AG20443 (cell line): ENCODE measurements around the gene ARMC10.
A peak's percentile ranks its signal among the peaks of the same experiment; 100 is the strongest.
"Not testable (repeated sequence)": the region's sequence is repeated elsewhere in the genome, so short reads cannot be mapped to it uniquely, and the experiment has no call there.

Source experiments
- DNase-seq: peaks from one replicate; pipeline ENCODE4 v3.0.0; 2012; ENCODE audit warnings: low spot score, mixed read lengths

The ARMC10 gene

DNA sequence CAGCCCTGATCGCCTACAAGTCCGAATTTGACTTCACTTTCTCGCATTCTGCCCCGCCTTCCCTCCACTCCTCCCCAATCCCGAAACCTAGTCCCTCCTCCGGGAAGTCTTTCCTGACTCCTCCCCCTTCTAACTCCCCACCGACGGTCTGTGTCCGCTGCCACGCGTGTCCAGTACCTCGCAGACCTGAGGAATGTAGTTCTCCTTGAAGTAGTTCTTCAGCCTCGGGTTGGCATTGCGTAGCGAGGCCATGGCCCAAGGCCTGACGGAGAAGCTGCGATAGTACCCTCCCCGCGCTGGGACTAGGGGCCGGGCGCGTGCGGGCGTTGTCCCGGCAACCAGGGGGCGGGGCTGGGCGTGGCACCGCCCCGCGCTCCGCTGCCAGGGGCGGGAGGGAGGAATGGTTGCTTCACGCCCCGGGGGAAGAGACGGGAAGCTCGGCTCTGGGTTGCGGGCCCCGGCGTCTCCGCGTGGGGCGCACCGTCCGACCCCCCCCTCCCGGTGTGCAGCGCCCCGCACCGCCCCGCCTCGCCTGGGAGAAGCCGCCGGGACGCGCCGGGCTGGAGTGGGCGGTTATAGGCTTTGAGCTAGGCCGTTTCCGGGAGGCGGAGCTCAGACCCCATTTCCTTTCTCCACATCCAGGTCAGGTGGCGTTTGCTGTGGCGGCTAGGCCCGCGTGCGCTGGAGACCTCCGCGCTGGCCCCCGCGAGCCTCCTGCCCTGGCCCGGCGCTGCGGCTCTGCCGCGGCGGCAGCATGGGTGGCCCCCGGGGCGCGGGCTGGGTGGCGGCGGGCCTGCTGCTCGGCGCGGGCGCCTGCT, at the start of gene ARMC10, which contains the start of gene FBXL13:
Gene ARMC10, plus strand, starts transcription at position 622 of the 818 bp plus-strand sequence. Its CDS starts 133 bp downstream, at position 755.
Gene FBXL13, minus strand, starts transcription at position 278 of the 818 bp plus-strand sequence.
- DNase-seq = peak; percentile 96

- no peak for DNase-seq
Measured at GRCh38 chr7:103025341-103025740, 49.6 kb upstream of the ARMC10 start.

- no peak for DNase-seq
Measured at GRCh38 chr7:103031024-103031423, 43.9 kb upstream of the ARMC10 start.

GRCh38 chr7:103031781-103032180, 43.2 kb upstream of the ARMC10 start:
- DNase-seq = no peak

DNA sequence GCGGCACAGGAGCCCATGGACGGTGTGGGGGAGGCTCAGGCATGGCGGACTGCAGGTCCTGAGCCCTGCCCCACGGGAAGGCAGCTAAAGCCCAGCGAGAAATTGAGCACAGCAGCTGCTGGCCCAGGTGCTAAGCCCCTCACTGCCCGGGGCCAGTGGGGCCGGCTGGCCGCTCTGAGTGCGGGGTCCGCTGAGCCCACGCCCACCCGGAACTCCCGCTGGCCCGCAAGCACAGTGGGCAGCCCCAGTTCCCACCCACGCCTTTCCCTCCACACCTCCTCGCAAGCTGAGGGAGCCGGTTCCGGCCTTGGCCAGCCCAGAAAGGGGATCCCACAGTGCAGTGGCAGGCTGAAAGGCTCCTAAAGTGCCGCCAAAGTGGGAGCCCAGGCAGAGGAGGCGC, 40.6 kb upstream of the ARMC10 start:
- not testable (repeated sequence) for DNase-seq

DNA sequence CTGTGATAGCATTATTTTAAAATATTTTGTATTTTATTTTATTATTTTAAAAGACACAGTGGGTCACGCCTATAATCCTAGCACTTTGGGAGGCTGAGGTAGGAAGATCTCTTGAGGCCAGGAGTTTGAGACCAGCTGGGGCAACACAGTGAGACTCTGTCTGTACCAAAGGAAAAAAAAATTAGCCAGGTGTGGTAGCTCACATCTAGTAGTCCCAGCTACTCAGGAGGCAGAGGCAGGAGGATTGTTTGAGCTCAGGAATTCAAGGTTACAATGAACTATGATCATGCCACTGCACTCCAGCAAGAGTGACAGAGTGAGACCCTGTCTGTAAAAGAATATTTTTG, 37.5 kb upstream of the ARMC10 start:
- no peak for DNase-seq

DNA sequence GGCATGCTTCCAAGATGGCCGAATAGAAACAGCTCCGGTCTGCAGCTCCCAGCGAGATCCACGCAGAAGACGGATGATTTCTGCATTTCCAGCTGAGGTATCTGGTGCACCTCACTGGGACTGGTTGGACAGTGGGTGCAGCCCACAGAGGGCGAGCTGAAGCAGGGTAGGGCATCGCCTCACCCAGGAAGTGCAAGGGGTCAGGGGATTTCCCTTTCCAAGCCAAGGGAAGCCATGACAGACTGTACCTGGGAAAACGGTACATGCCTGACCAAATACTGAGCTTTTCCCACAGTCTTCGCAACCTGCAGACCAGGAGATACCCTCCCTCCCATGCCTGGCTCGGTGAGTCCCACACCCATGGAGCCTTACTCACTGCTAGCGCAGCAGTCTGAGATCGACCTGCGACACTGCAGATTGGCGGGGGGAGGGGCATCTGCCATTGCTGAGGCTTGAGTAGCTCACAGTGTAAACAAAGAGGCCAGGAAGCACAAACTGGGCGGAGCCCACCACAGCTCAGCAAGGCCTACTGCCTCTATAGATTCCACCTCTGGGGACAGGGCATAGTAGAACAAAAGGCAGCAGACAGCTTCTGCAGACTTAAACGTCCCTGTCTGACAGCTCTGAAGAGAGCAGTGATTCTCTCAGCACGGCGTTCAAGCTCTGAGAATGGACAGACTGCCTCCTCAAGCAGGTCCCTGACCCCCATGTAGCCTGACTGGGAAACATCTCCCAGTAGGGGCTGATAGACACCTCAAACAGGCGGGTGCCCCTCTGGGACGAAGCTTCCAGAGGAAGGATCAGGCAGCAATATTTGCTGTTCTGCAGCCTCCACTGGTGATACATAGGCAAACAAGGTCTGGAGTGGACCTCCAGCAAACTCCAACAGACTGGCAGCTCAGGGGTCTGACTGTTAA, 36.9 kb upstream of the ARMC10 start:
- DNase-seq = not testable (repeated sequence)

GRCh38 chr7:103041815-103042214, 33.1 kb upstream of the ARMC10 start:
- DNase-seq = not testable (repeated sequence)

- DNase-seq = no peak
Measured at GRCh38 chr7:103048833-103049232, 26.1 kb upstream of the ARMC10 start.

- DNase-seq = no peak
Measured at GRCh38 chr7:103051519-103051918, 23.4 kb upstream of the ARMC10 start.

- DNase-seq = not testable (repeated sequence)
Measured at GRCh38 chr7:103056006-103056405, 18.9 kb upstream of the ARMC10 start.

DNA sequence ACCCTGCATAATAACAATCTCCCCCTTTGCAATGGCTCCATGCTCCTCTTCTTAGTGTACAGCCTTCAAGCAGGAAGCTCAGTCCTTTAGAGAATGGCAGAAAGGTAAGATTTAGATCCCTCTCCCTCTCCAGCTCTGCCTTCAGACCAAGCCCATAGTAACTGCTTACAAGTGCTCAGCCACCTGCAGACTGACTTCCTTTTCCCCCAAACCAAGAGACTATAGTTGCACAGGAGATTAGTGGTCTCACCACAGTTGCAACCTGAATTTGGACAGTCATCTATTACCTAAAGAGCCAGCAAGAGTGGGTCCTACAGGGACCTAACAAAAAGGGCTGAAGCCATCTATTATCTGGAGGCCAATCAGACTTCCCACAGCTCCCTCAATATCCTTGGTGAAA, 16.8 kb upstream of the ARMC10 start:
- no peak for DNase-seq

DNA sequence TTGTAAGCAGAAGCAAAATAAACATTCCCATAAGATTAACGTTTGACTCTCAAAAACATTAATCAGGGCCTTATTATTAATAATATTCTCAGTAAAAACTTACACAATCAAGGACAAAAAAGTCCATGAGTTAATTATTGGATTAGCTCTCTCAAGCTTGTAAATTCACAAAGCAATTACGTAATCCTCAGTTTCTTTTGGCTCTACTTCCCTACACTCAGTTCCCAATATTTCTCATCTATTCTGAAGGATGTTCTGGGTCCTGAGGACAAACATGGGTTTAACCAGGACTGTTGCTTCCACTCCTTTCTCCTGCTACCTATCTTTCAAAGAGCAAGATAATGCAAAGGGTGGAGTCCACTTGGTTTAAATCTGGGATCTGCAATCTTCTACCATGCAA, 15.5 kb upstream of the ARMC10 start:
- no peak for DNase-seq

DNA sequence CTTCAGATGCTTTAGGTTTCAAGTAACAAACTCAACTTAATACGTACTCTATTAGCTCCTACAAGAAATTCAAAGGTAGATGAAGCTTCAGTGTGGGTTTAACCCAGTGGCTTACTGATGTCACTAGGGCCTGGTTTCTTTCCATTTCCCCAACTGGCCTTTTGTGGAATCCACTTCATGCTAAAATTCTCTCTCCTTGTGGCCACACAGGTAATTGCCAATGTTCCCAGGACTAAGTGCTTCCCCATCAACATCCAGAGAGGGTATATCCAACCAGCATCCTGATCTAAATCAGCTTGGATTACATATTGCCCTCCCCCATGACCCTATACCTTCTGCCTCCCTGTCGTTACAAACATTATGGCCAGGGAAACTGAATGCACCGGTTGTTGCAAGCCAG, 11.0 kb upstream of the ARMC10 start:
- DNase-seq = no peak

- DNase-seq = peak; percentile 25
Measured at GRCh38 chr7:103065667-103066066, 9.3 kb upstream of the ARMC10 start.

GRCh38 chr7:103068414-103069403, 6.2 kb upstream of the ARMC10 start:
- DNase-seq = no peak

DNA sequence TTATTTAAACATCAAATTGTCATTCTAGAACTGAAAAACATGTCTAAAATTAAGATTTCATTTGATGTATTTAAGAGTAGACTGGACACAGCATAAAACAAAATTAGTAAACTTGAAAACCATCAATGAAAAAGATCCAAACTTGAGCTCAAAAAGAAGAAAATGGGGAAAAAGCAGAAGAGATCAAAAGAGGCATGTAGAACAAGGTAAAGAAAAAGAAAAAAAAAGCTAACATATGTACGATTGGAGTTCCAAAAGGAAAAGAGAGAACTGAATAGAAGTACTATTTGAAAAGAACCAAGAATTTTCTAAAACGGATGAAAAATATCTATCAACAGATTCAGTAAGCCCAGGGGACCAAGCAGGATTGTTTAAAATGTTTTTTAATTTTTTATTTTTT, 3.9 kb upstream of the ARMC10 start:
- DNase-seq = no peak

GRCh38 chr7:103073989-103074518, 886 bp upstream of the ARMC10 start:
- DNase-seq = peak; percentile 11

DNA sequence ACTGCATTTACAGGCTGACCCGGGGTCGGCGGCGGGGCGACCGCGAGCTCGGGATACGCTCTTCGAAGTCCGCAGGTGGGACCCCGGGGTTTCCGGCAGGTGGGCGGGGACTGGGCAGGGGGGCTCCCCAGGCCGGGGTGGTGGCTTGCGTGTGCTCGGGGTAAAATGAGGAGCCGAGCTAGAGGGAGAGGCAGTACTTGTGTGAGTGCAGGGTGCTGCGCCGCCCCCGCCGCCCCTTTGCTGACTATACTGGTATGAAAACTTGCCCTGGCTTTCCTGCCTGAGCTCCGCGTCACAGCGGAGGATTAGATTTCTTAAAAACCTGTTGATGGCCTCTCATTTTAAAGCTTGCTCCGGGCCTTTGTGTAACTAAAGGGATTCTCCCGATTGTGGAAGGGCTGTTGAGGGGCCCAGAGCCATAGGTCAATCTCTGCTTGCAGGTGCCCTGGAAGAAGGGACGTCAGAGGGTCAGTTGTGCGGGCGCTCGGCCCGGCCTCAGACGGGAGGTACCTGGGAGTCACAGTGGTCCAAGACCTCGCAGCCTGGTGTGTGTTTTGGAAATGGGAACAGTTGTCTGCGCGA, 488 bp downstream of the ARMC10 start:
- peak; percentile 54 for DNase-seq

DNA sequence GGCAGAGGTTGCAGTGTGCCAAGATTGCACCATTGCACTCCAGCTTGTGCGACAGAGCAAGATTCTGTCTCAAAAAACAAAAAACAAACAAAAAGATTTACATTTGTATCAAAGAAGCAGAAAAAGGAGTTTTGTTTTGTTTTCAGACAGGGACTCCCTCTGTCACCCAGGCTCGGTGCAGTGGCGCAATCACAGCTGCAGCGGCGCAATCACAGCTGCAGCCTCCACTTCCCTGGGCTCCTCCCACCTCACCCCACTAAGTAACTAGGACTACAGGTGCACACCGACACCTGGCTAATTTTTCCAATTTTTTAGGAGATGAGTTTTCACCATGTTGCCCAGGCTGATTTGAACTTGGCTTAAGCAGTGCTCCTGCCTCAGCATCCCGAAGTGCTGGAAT, 1.8 kb downstream of the ARMC10 start:
- DNase-seq = no peak

- DNase-seq = no peak
Measured at GRCh38 chr7:103077318-103077717, 2.4 kb downstream of the ARMC10 start.
